H9 (cell line): ENCODE data around the gene SRRM3. TPM values are rescaled to one million over a fixed set of nuclear protein-coding genes. Genes with fewer than 3 reads are reported as not detected.
"Not testable (repeated sequence)": the region's sequence is repeated elsewhere in the genome, so short reads cannot be mapped to it uniquely, and the experiment has no call there.

Experiments used
- DNase-seq: peaks from one replicate; pipeline ENCODE4 v3.0.0-alpha.2; 2017
- H2AFZ ChIP-seq: one replicate; pipeline ENCODE4 v1.6.1; 2013; ENCODE audit warnings: mild to moderate bottlenecking, low read length, control low read depth, moderate library complexity
- H2AK5ac ChIP-seq: 2 replicates; pipeline ENCODE4 v1.6.1; 2013; ENCODE audit warnings: low read length, control low read depth, mixed read lengths; ENCODE audit not compliant: insufficient read length
- H2BK120ac ChIP-seq: one replicate; pipeline ENCODE4 v1.6.1; 2013; ENCODE audit warnings: low read depth, mild to moderate bottlenecking, low read length, control low read depth, inconsistent platforms; ENCODE audit not compliant: poor library complexity, severe bottlenecking
- H2BK12ac ChIP-seq: 2 replicates; pipeline ENCODE4 v1.6.1; 2013; ENCODE audit warnings: low read length, control low read depth, mixed read lengths, low read depth; ENCODE audit not compliant: insufficient read length
- H2BK15ac ChIP-seq: 2 replicates; pipeline ENCODE4 v1.6.1; 2013; ENCODE audit warnings: low read depth, low read length, control low read depth
- H2BK20ac ChIP-seq: one replicate; pipeline ENCODE4 v1.6.1; 2013; ENCODE audit warnings: low read depth, mild to moderate bottlenecking, low read length, control low read depth, inconsistent platforms; ENCODE audit not compliant: poor library complexity, severe bottlenecking
- H2BK5ac ChIP-seq: 2 replicates; pipeline ENCODE4 v1.6.1; 2013; ENCODE audit warnings: low read length, control low read depth, mixed read lengths; ENCODE audit not compliant: insufficient read length
- H3K14ac ChIP-seq: 2 replicates; pipeline ENCODE4 v1.6.1; 2013; ENCODE audit warnings: low read length, control low read depth; ENCODE audit not compliant: insufficient read depth
- H3K18ac ChIP-seq: 2 replicates; pipeline ENCODE4 v1.6.1; 2013; ENCODE audit warnings: low read depth, mild to moderate bottlenecking, mixed read lengths, low read length, control low read depth; ENCODE audit not compliant: insufficient read length
- H3K23ac ChIP-seq: 2 replicates; pipeline ENCODE4 v1.6.1; 2013; ENCODE audit warnings: low read length, control low read depth, mixed read lengths, low read depth; ENCODE audit not compliant: insufficient read length
- H3K23me2 ChIP-seq: 2 replicates; pipeline ENCODE4 v1.6.1; 2013; ENCODE audit warnings: low read depth, mild to moderate bottlenecking, mixed read lengths, low read length, control low read depth; ENCODE audit not compliant: insufficient read length, poor library complexity, severe bottlenecking
- H3K27ac ChIP-seq: 2 replicates; pipeline ENCODE4 v1.5.1; 2013; ENCODE audit warnings: low read length, control low read depth, mixed read lengths, low read depth; ENCODE audit not compliant: insufficient read length
- H3K27me3 ChIP-seq: 2 replicates; pipeline ENCODE4 v1.6.1; 2013; ENCODE audit warnings: low read length, control low read depth, inconsistent platforms; ENCODE audit not compliant: insufficient read depth
- H3K4ac ChIP-seq: 2 replicates; pipeline ENCODE4 v1.6.1; 2013; ENCODE audit warnings: low read depth, mild to moderate bottlenecking, control low read depth, inconsistent platforms, low read length, moderate library complexity
- H3K4me1 ChIP-seq: 2 replicates; pipeline ENCODE4 v1.6.1; 2013; ENCODE audit warnings: low read length, control low read depth, inconsistent platforms; ENCODE audit not compliant: insufficient read depth
- H3K4me2 ChIP-seq: 2 replicates; pipeline ENCODE4 v1.6.1; 2013; ENCODE audit warnings: low read length, control low read depth, mixed read lengths; ENCODE audit not compliant: insufficient read length, insufficient read depth
- H3K56ac ChIP-seq: 2 replicates; pipeline ENCODE4 v1.6.1; 2013; ENCODE audit warnings: low read depth, mild to moderate bottlenecking, mixed read lengths, low read length, control low read depth; ENCODE audit not compliant: insufficient read length
- H3K79me1 ChIP-seq: 2 replicates; pipeline ENCODE4 v1.6.1; 2013; ENCODE audit warnings: low read depth, mild to moderate bottlenecking, moderate library complexity, low read length, control low read depth, inconsistent platforms; ENCODE audit not compliant: insufficient read depth, poor library complexity, severe bottlenecking
- H3K79me2 ChIP-seq: 2 replicates; pipeline ENCODE4 v1.6.1; 2013; ENCODE audit warnings: low read length, control low read depth, inconsistent platforms; ENCODE audit not compliant: insufficient read depth
- H3K9ac ChIP-seq: 2 replicates; pipeline ENCODE4 v1.6.1; 2013; ENCODE audit warnings: low read length, control low read depth, mixed read lengths; ENCODE audit not compliant: insufficient read length; ENCODE audit errors: extremely low read depth
- H3K9me3 ChIP-seq: one replicate; pipeline ENCODE4 v1.6.1; 2013; ENCODE audit warnings: low read depth, low read length, inconsistent platforms; ENCODE audit not compliant: control insufficient read depth
- H3T11ph ChIP-seq: one replicate; pipeline ENCODE4 v1.6.1; 2013; ENCODE audit warnings: mild to moderate bottlenecking, low read length, control low read depth, inconsistent platforms
- H4K20me1 ChIP-seq: one replicate; pipeline ENCODE4 v1.6.1; 2013; ENCODE audit not compliant: control insufficient read depth, insufficient read length, insufficient read depth
- H4K5ac ChIP-seq: 2 replicates; pipeline ENCODE4 v1.6.1; 2013; ENCODE audit warnings: low read depth, mild to moderate bottlenecking, mixed read lengths, low read length, control low read depth; ENCODE audit not compliant: insufficient read length
- H4K8ac ChIP-seq: replicated peaks from 2 replicates; pipeline ENCODE4 v1.6.1; 2013; ENCODE audit warnings: low read length, control low read depth, mixed read lengths, low read depth; ENCODE audit not compliant: insufficient read length
- H4K91ac ChIP-seq: 2 replicates; pipeline ENCODE4 v1.6.1; 2013; ENCODE audit warnings: low read depth, mild to moderate bottlenecking, moderate library complexity, mixed read lengths, low read length, control low read depth; ENCODE audit not compliant: insufficient read length
- H3K27ac Mint-ChIP-seq, 3 experiments: 2 replicates in 2 of 3; 3 replicates in 1 of 3; pipeline ENCODE4 v1.8.0; 2020 to 2021; ENCODE audit warnings: mixed read lengths in 3 of 3, mild to moderate bottlenecking in 1 of 3, moderate library complexity in 1 of 3
- H3K27me3 Mint-ChIP-seq: 2 replicates; pipeline ENCODE4 v1.8.0; 2021; ENCODE audit warnings: low read depth, mild to moderate bottlenecking, moderate library complexity, mixed read lengths
- H3K36me3 Mint-ChIP-seq, 3 experiments: 2 replicates in 2 of 3; 3 replicates in 1 of 3; pipeline ENCODE4 v1.8.0; 2020 to 2021; ENCODE audit warnings: low read depth in 3 of 3, mixed read lengths in 3 of 3; ENCODE audit not compliant: insufficient read depth in 1 of 3
- H3K4me1 Mint-ChIP-seq, 2 experiments: 2 replicates each; pipeline ENCODE4 v1.8.0; 2020; ENCODE audit warnings: mixed read lengths in 2 of 2
- H3K4me3 Mint-ChIP-seq, 2 experiments: 2 replicates in 1 of 2; 3 replicates in 1 of 2; pipeline ENCODE4 v1.8.0; 2020 to 2021; ENCODE audit warnings: mild to moderate bottlenecking in 2 of 2, mixed read lengths in 2 of 2, moderate library complexity in 1 of 2
- H3K9me3 Mint-ChIP-seq, 2 experiments: 2 replicates in 1 of 2; 3 replicates in 1 of 2; pipeline ENCODE4 v1.8.0; 2020; ENCODE audit warnings: mild to moderate bottlenecking in 2 of 2, mixed read lengths in 2 of 2, moderate library complexity in 1 of 2
- WGBS: extraction: QIAGEN DNeasy Blood & Tissue Kit; methylation state at CpG from one replicate; pipeline ENCODE4 v1.1.7; 2013; ENCODE audit warnings: missing lambda C conversion rate, low lambda C conversion rate, mixed read lengths; ENCODE audit not compliant: insufficient read length; ENCODE audit errors: extremely low coverage; 5-methylcytosine and 5-hydroxymethylcytosine counted together
- total RNA-seq: library from RNA; stranded (reverse); gene quantifications from 2 replicates; pipeline ENCODE4 v1.2.1, GENCODE V29; 2021
- TF ChIP-seq, protein P1 (sequence below): fragments of 200-600 bp; sonication (generic); conservative IDR thresholded peaks from 3 replicates; pipeline ENCODE4 v1.8.0; 2021; ENCODE audit warnings: antibody characterized with exemption, mild to moderate bottlenecking

SRRM3 gene
- total RNA-seq, 1 experiment from 2014 or later: 11.0 TPM

DNA sequence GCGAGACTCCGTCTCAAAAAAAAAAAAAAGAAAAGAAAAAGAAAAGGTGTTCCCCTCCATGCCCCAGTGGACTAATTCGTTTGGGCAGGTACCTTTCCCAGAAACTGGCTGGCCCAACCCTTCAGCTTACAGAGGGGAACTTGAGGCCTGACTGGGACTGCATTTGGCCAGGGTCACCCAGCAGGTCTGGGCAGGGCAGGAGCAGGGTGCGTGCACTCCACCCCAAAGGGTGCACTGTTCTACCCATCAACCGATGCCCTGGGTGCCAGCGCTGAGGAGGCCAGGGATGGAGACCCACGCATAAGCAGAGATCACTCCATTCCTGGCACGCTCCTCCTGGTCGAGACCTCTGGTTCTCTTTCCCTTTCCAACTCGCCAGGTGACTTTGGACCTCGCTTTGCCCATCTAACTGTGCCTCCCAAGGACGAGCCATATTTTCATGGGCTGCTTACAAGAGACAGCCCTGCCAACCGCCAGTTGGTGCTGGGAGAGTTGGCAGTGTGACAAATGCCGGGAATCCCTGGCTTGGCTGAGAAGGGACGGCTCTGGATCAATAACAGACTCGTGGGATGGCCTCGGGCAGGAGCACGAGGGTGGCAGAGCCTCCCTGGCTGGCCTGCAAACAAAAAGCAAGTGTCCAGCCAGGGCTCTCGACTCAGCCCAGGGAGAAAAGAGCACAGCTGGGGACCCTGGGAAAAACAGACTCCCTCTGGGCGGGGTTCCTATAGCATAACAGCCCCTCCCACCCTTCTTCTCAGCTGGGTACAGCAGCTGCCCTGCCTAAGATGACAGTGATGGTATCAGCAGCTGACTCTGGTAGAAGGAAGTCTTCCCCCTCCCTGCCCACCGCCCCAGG, 108.6 kb downstream of the SRRM3 start:
- WGBS: no CpG with 5 or more reads among the region's 21 CpGs
- no peaks in the 10 kb centered on the region for H3K27me3 ChIP-seq
- H3K23me2 ChIP-seq: peaks cover 3% of the 10 kb centered on the region
- no peak overlapping the region for H2AFZ ChIP-seq
- no peak overlapping the region for H2BK12ac ChIP-seq
- TF ChIP-seq, protein P1, sequence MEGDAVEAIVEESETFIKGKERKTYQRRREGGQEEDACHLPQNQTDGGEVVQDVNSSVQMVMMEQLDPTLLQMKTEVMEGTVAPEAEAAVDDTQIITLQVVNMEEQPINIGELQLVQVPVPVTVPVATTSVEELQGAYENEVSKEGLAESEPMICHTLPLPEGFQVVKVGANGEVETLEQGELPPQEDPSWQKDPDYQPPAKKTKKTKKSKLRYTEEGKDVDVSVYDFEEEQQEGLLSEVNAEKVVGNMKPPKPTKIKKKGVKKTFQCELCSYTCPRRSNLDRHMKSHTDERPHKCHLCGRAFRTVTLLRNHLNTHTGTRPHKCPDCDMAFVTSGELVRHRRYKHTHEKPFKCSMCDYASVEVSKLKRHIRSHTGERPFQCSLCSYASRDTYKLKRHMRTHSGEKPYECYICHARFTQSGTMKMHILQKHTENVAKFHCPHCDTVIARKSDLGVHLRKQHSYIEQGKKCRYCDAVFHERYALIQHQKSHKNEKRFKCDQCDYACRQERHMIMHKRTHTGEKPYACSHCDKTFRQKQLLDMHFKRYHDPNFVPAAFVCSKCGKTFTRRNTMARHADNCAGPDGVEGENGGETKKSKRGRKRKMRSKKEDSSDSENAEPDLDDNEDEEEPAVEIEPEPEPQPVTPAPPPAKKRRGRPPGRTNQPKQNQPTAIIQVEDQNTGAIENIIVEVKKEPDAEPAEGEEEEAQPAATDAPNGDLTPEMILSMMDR: no peak
- Mint-ChIP-seq H3K4me1 (peaks cover 10 to 18% of the 10 kb centered on the region in 2 experiments), H3K27ac (no peak overlapping the region), H3K9me3 (0 out of 5 replicates have a peak, but pooled peaks cover 0 to 2% of the 10 kb centered on the region in 2 experiments), H3K27me3 (no peaks in the 10 kb centered on the region; the same call in 1 of the 2 replicates), H3K36me3 (peaks cover 0 to 4% (median 0%) of the 10 kb centered on the region in 3 experiments; a peak in 1 of 7 replicates), H3K4me3 (no peak overlapping the region)
- H2BK5ac ChIP-seq: no peak overlapping the region
- H3K4ac ChIP-seq: no peak overlapping the region
- H3K27ac ChIP-seq: no peak overlapping the region
- H3K4me1 ChIP-seq: no peaks in the 10 kb centered on the region
- no peaks in the 10 kb centered on the region for H3K79me1 ChIP-seq
- no peak for DNase-seq
- no peak overlapping the region for H3K9ac ChIP-seq
- H2BK120ac ChIP-seq: no peak overlapping the region
- no peak overlapping the region for H4K8ac ChIP-seq
- no peak overlapping the region for H3K18ac ChIP-seq
- H3K4me2 ChIP-seq: no peak overlapping the region
- H2BK15ac ChIP-seq: no peak overlapping the region
- H4K91ac ChIP-seq: no peak overlapping the region
- H3K56ac ChIP-seq: no peak overlapping the region
- no peaks in the 10 kb centered on the region for H3K9me3 ChIP-seq
- H3K14ac ChIP-seq: no peak overlapping the region; the same call in 1 of the 2 replicates
- H4K20me1 ChIP-seq: no peaks in the 10 kb centered on the region
- H2AK5ac ChIP-seq: no peak overlapping the region
- H2BK20ac ChIP-seq: no peak overlapping the region
- H3K23ac ChIP-seq: no peak overlapping the region
- H3K79me2 ChIP-seq: no peaks in the 10 kb centered on the region
- no peak overlapping the region for H4K5ac ChIP-seq
- H3T11ph ChIP-seq: no peak overlapping the region

- not testable (repeated sequence) for H3K23me2 ChIP-seq, H2BK120ac ChIP-seq, H3K27me3 ChIP-seq, H3K79me2 ChIP-seq, H3K18ac ChIP-seq, H4K8ac ChIP-seq, H3T11ph ChIP-seq, H2BK5ac ChIP-seq, H3K4me1 ChIP-seq, H4K20me1 ChIP-seq, H3K4me2 ChIP-seq, H3K56ac ChIP-seq, H4K5ac ChIP-seq, H2BK15ac ChIP-seq, H3K23ac ChIP-seq, H3K14ac ChIP-seq, H3K27ac ChIP-seq, H2BK20ac ChIP-seq, H3K79me1 ChIP-seq, H4K91ac ChIP-seq, H2AK5ac ChIP-seq, H3K36me3 Mint-ChIP-seq, H2AFZ ChIP-seq, H3K4me3 Mint-ChIP-seq, DNase-seq, H3K4ac ChIP-seq, H3K27ac Mint-ChIP-seq, H3K9ac ChIP-seq, H3K9me3 ChIP-seq, H3K27me3 Mint-ChIP-seq, H3K9me3 Mint-ChIP-seq, H2BK12ac ChIP-seq
- H3K4me1 Mint-ChIP-seq: peaks cover 10 to 12% of the 10 kb centered on the region in 2 experiments
- no CpG with 5 or more reads among the region's 6 CpGs for WGBS
Observed at GRCh38 chr7:76311838-76312237, 110.1 kb downstream of the SRRM3 start.
